OCI-LY1 (cell line): ENCODE measurements around the gene CENPW.

Experiments used
- H2AFZ ChIP-seq: fragments of 200-600 bp; sonication (generic), shearing (Covaris generic); 2 replicates; pipeline ENCODE4 v1.6.0; 2014; ENCODE audit warnings: antibody characterized with exemption, mild to moderate bottlenecking, low read length
- H3F3A ChIP-seq: fragments of 200-600 bp; sonication (generic), shearing (Covaris generic); 2 replicates; pipeline ENCODE4 v1.6.0; 2014; ENCODE audit warnings: mild to moderate bottlenecking, antibody characterized with exemption, low read length, moderate library complexity; ENCODE audit not compliant: insufficient read depth
- H3K27ac ChIP-seq: fragments of 200-600 bp; sonication (generic); 2 replicates; pipeline ENCODE4 v1.5.1; 2014; ENCODE audit warnings: low read length, mixed run types, mild to moderate bottlenecking, low read depth; ENCODE audit not compliant: poor library complexity, severe bottlenecking
- H3K27me3 ChIP-seq: fragments of 200-600 bp; sonication (generic); 2 replicates; pipeline ENCODE4 v1.6.0; 2014; ENCODE audit warnings: antibody characterized with exemption, mild to moderate bottlenecking, low read length, moderate library complexity; ENCODE audit not compliant: insufficient read depth
- H3K36me3 ChIP-seq: fragments of 200-600 bp; sonication (generic); 2 replicates; pipeline ENCODE4 v1.6.1; 2014; ENCODE audit warnings: mild to moderate bottlenecking, antibody characterized with exemption, low read length, moderate library complexity, mixed read lengths; ENCODE audit not compliant: insufficient read depth
- H3K4me1 ChIP-seq: fragments of 200-600 bp; sonication (generic); 2 replicates; pipeline ENCODE4 v1.5.1; 2014; ENCODE audit warnings: mild to moderate bottlenecking, low read length, moderate library complexity; ENCODE audit not compliant: insufficient read depth, severe bottlenecking
- H3K4me2 ChIP-seq: fragments of 200-600 bp; sonication (generic), shearing (Covaris generic); 2 replicates; pipeline ENCODE4 v1.6.1; 2014; ENCODE audit warnings: low read length
- H3K4me3 ChIP-seq: fragments of 200-600 bp; sonication (generic); 2 replicates; pipeline ENCODE4 v1.5.1; 2014; ENCODE audit warnings: low read length, low read depth, mild to moderate bottlenecking, mixed read lengths; ENCODE audit not compliant: poor library complexity, severe bottlenecking
- H3K79me2 ChIP-seq: fragments of 200-600 bp; shearing (Covaris generic); 2 replicates; pipeline ENCODE4 v1.6.1; 2016; ENCODE audit warnings: mixed run types, low read length, mixed read lengths; ENCODE audit not compliant: insufficient read depth
- H3K9ac ChIP-seq: fragments of 200-600 bp; sonication (generic), shearing (Covaris generic); 2 replicates; pipeline ENCODE4 v1.6.1; 2014; ENCODE audit warnings: mild to moderate bottlenecking, low read length, mixed read lengths
- H3K9me2 ChIP-seq: fragments of 200-600 bp; sonication (generic), shearing (Covaris generic); 2 replicates; pipeline ENCODE4 v1.6.1; 2014; ENCODE audit warnings: low read depth, mild to moderate bottlenecking, low read length, mixed read lengths
- H3K9me3 ChIP-seq: fragments of 200-600 bp; shearing (Covaris generic); 2 replicates; pipeline ENCODE4 v1.6.1; 2014; ENCODE audit warnings: low read length, mixed read lengths
- H4K20me1 ChIP-seq: fragments of 200-600 bp; sonication (generic), shearing (Covaris generic); 2 replicates; pipeline ENCODE4 v1.6.0; 2016; ENCODE audit warnings: mild to moderate bottlenecking, low read length; ENCODE audit not compliant: insufficient read depth
- CTCF ChIP-seq: fragments of 200-600 bp; sonication (generic), shearing (Covaris generic); IDR thresholded peaks from 2 replicates; pipeline ENCODE4 v1.5.1; 2017; ENCODE audit warnings: mild to moderate bottlenecking, antibody characterized with exemption, low read length, moderate library complexity, mixed read lengths
- EZH2 ChIP-seq: fragments of 200-600 bp; sonication (generic), shearing (Covaris generic); IDR thresholded peaks from 2 replicates; pipeline ENCODE4 v1.8.0; 2017; ENCODE audit warnings: borderline replicate concordance, mixed run types, mild to moderate bottlenecking, antibody characterized with exemption, low read length, moderate library complexity, mixed read lengths

The CENPW gene

DNA sequence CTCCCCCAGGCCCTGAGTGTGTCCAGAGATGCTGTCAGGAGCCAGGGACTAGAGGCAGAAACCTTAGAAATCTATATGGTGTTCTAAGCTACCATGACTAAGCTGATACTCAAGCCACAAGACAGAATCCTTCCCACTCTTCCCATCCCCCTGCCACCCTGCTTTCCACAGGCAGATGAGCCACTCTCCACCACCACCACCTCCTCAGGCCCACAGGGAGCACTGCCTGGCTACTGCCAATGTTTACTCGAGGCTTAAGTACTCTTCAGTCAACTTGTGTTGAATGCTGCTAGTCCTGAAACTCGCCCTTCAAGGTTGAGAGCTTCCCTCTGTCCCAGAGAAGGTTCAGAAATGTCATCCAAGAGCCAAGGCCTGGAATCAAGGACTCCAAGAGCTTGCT is 56.2 kb downstream of the CENPW start:
- H3K27me3 ChIP-seq: no peaks in the 10 kb centered on the region
- TF ChIP-seq EZH2 (no peak), CTCF (no peak)

More for the DNA sequence above, 56.2 kb downstream of the CENPW start:
- Histone ChIP-seq H3K4me3 (no peak overlapping the region), H4K20me1 (no peaks in the 10 kb centered on the region), H3K27ac (no peak overlapping the region), H3K9ac (no peak overlapping the region), H3K36me3 (no peaks in the 10 kb centered on the region), H3K9me3 (no peaks in the 10 kb centered on the region), H3K9me2 (no peaks in the 10 kb centered on the region), H3K4me1 (no peaks in the 10 kb centered on the region), H3K4me2 (no peak overlapping the region), H3K79me2 (no peaks in the 10 kb centered on the region), H2AFZ (no peak overlapping the region), H3F3A (no peaks in the 10 kb centered on the region)
